ENCODE results near the gene RTP5. TPM values are rescaled to one million over a fixed set of nuclear protein-coding genes. Genes with fewer than 3 reads are reported as not detected.
"Not testable (repeated sequence)": the region's sequence is repeated elsewhere in the genome, so short reads cannot be mapped to it uniquely, and the experiment has no call there.

Gene RTP5
- total RNA-seq, 1 experiment from 2014 or later = not detected

DNA sequence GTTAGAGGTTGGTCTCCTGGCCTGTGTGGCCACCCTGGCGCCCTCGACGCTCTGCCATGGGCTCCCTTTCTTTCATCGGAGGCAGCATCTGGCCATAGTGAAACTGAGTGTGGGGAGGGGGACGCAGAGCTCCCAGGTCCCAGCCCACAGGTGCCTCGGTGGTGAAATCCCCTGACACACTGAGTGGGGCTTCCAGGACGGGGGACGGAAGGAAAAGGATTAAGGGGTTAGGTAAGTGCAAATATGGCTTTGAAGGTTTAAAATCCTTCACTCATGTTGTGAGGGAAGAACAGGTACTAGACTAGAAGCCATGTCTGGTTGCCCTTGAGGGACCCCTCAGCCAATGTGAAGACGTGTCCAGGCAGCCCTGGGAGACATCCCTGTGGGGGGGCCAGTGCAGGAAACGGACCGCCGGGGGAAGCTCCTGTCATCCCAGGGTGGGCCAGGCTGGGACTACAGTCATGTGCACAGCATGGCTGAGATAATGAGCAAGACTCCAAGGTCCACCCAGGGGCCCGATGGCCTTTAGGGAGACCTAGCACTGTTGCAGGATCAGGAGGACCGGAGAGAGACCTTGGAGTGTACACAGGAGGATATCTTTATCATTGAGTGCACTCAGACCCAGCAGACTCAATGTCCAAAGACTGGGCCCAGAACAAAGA, 36.3 kb downstream of the RTP5 start:
- H3K4me2 ChIP-seq (ENCODE audit: insufficient read depth, insufficient read length, low read length) = no peak overlapping the region
- no CpG with 5 or more reads among the region's 14 CpGs for WGBS (ENCODE audit: extremely low coverage, insufficient read length, low lambda C conversion rate)
- no peaks in the 10 kb centered on the region; a peak in 1 of 5 replicates for H3K9me3 Mint-ChIP-seq
- TF ChIP-seq CTCF (conservative IDR thresholded peaks at IDR 0.05) = no peak
- H3K14ac ChIP-seq (ENCODE audit: insufficient read depth, low read length) = no peak overlapping the region
- H3K23ac ChIP-seq (ENCODE audit: insufficient read length, low read depth, low read length) = no peak overlapping the region
- H2BK12ac ChIP-seq (ENCODE audit: insufficient read length, low read depth, low read length) = no peak overlapping the region
- no peak overlapping the region for H3K56ac ChIP-seq (ENCODE audit: insufficient read length, low read depth, low read length)
- H3K27ac Mint-ChIP-seq = peak overlapping the region in 1 of 3 experiments; percentile 84; a peak in 1 of 7 replicates
- H3K4ac ChIP-seq (ENCODE audit: low read depth, low read length) = no peak overlapping the region
- H3K9me3 ChIP-seq (ENCODE audit: control insufficient read depth, low read depth, low read length) = no peaks in the 10 kb centered on the region
- no peak overlapping the region for H3K18ac ChIP-seq (ENCODE audit: insufficient read length, low read depth, low read length)
- no peak overlapping the region for H4K8ac ChIP-seq (replicated peaks; ENCODE audit: insufficient read length, low read depth, low read length)
- H3K27me3 ChIP-seq (ENCODE audit: insufficient read depth, low read length) = no peaks in the 10 kb centered on the region
- H2BK120ac ChIP-seq (ENCODE audit: low read depth, low read length, poor library complexity, severe bottlenecking) = no peak overlapping the region
- H3K4me1 ChIP-seq (ENCODE audit: insufficient read depth, low read length) = no peaks in the 10 kb centered on the region; the same call in 1 of the 2 replicates
- no peak overlapping the region for H2BK5ac ChIP-seq (ENCODE audit: insufficient read length, low read length)
- H4K20me1 ChIP-seq (ENCODE audit: control insufficient read depth, insufficient read depth, insufficient read length) = no peaks in the 10 kb centered on the region
- no peak overlapping the region for H2BK20ac ChIP-seq (ENCODE audit: low read depth, low read length, poor library complexity, severe bottlenecking)
- H2AFZ ChIP-seq (ENCODE audit: low read length) = no peak overlapping the region
- H3K79me1 ChIP-seq (ENCODE audit: insufficient read depth, low read depth, low read length, poor library complexity, severe bottlenecking) = no peaks in the 10 kb centered on the region
- H3T11ph ChIP-seq (ENCODE audit: low read length) = no peak overlapping the region
- H4K5ac ChIP-seq (ENCODE audit: insufficient read length, low read depth, low read length) = no peak overlapping the region
- no peaks in the 10 kb centered on the region for H3K79me2 ChIP-seq (ENCODE audit: insufficient read depth, low read length)
- H2BK15ac ChIP-seq (ENCODE audit: low read depth, low read length) = no peak overlapping the region
- no peak overlapping the region for H3K4me3 Mint-ChIP-seq
- H3K36me3 Mint-ChIP-seq (ENCODE audit: insufficient read depth in 1 of 3, low read depth in 3 of 3) = peaks cover 0 to 3% (median 1%) of the 10 kb centered on the region in 3 experiments; a peak in 3 of 7 replicates
- H3K27ac ChIP-seq (ENCODE audit: insufficient read length, low read depth, low read length) = no peak overlapping the region
- H3K23me2 ChIP-seq (ENCODE audit: insufficient read length, low read depth, low read length, poor library complexity, severe bottlenecking) = peaks cover 5% of the 10 kb centered on the region
- H3K27me3 Mint-ChIP-seq (ENCODE audit: low read depth) = no peaks in the 10 kb centered on the region
- DNase-seq = no peak
- H4K91ac ChIP-seq (ENCODE audit: insufficient read length, low read depth, low read length) = no peak overlapping the region
- no peak overlapping the region for H2AK5ac ChIP-seq (ENCODE audit: insufficient read length, low read length)
- peaks cover 15 to 17% of the 10 kb centered on the region in 2 experiments for H3K4me1 Mint-ChIP-seq
- H3K9ac ChIP-seq (ENCODE audit: extremely low read depth, insufficient read length, low read length) = no peak overlapping the region

- not testable (repeated sequence) for H3K18ac ChIP-seq (ENCODE audit: insufficient read length, low read depth, low read length); H3K56ac ChIP-seq (ENCODE audit: insufficient read length, low read depth, low read length); H4K8ac ChIP-seq (replicated peaks; ENCODE audit: insufficient read length, low read depth, low read length); H3K27me3 ChIP-seq (ENCODE audit: insufficient read depth, low read length); H3K14ac ChIP-seq (ENCODE audit: insufficient read depth, low read length); H4K20me1 ChIP-seq (ENCODE audit: control insufficient read depth, insufficient read depth, insufficient read length); H3K9me3 Mint-ChIP-seq; H3K9ac ChIP-seq (ENCODE audit: extremely low read depth, insufficient read length, low read length); H2AK5ac ChIP-seq (ENCODE audit: insufficient read length, low read length); H3K27me3 Mint-ChIP-seq (ENCODE audit: low read depth); H3K9me3 ChIP-seq (ENCODE audit: control insufficient read depth, low read depth, low read length); H2BK20ac ChIP-seq (ENCODE audit: low read depth, low read length, poor library complexity, severe bottlenecking); H4K5ac ChIP-seq (ENCODE audit: insufficient read length, low read depth, low read length); H2AFZ ChIP-seq (ENCODE audit: low read length); H3K4ac ChIP-seq (ENCODE audit: low read depth, low read length); H3K79me2 ChIP-seq (ENCODE audit: insufficient read depth, low read length); H3K4me2 ChIP-seq (ENCODE audit: insufficient read depth, insufficient read length, low read length); H2BK15ac ChIP-seq (ENCODE audit: low read depth, low read length); H3K23me2 ChIP-seq (ENCODE audit: insufficient read length, low read depth, low read length, poor library complexity, severe bottlenecking); H2BK5ac ChIP-seq (ENCODE audit: insufficient read length, low read length); H3K23ac ChIP-seq (ENCODE audit: insufficient read length, low read depth, low read length); H3K4me1 ChIP-seq (ENCODE audit: insufficient read depth, low read length); H3K27ac ChIP-seq (ENCODE audit: insufficient read length, low read depth, low read length); H3T11ph ChIP-seq (ENCODE audit: low read length); H4K91ac ChIP-seq (ENCODE audit: insufficient read length, low read depth, low read length); H2BK12ac ChIP-seq (ENCODE audit: insufficient read length, low read depth, low read length); H3K36me3 Mint-ChIP-seq (ENCODE audit: insufficient read depth in 1 of 3, low read depth in 3 of 3); H2BK120ac ChIP-seq (ENCODE audit: low read depth, low read length, poor library complexity, severe bottlenecking); DNase-seq; H3K79me1 ChIP-seq (ENCODE audit: insufficient read depth, low read depth, low read length, poor library complexity, severe bottlenecking); H3K4me3 Mint-ChIP-seq
- H3K27ac Mint-ChIP-seq = peak overlapping the region in 1 of 3 experiments; percentile 84; a peak in 1 of 7 replicates
- H3K4me1 Mint-ChIP-seq = peaks cover 16 to 19% of the 10 kb centered on the region in 2 experiments
- no CpG with 5 or more reads among the region's 5 CpGs for WGBS (ENCODE audit: extremely low coverage, insufficient read length, low lambda C conversion rate)
Observed at GRCh38 chr2:241906378-241906770, 36.8 kb downstream of the RTP5 start.

Measured in H9 (cell line).